SK-N-SH treated with all-trans-retinoic acid at 6 μM for 48 hours (cell line): ENCODE data around the gene B3GALT5.

Source experiments
- ARNTL ChIP-seq: fragments of 450-650 bp; formaldehyde crosslinking; IDR thresholded peaks from 2 replicates; pipeline ENCODE4 v1.5.0; 2020; ENCODE audit warnings: low read depth, mild to moderate bottlenecking, moderate library complexity, borderline replicate concordance
- BACH2 ChIP-seq: fragments of 250-450 bp; sonication (Bioruptor Pico); IDR thresholded peaks from 2 replicates; pipeline ENCODE4 v1.9.0; 2021; ENCODE audit warnings: mild to moderate bottlenecking, borderline replicate concordance
- ESRRG ChIP-seq: fragments of 250-450 bp; sonication (Bioruptor Pico); IDR thresholded peaks from 2 replicates; pipeline ENCODE4 v1.6.1; 2021; ENCODE audit warnings: mild to moderate bottlenecking
- GLIS3 ChIP-seq: fragments of 250-450 bp; sonication (Bioruptor Pico); IDR thresholded peaks from 2 replicates; pipeline ENCODE4 v1.5.0; 2020; ENCODE audit warnings: mild to moderate bottlenecking, moderate library complexity
- PPARA ChIP-seq: fragments of 250-450 bp; sonication (Bioruptor Pico); IDR thresholded peaks from 2 replicates; pipeline ENCODE4 v1.5.0; 2020; ENCODE audit warnings: mild to moderate bottlenecking, borderline replicate concordance
- TCF4 ChIP-seq: fragments of 250-450 bp; sonication (Bioruptor Pico); IDR thresholded peaks from 2 replicates; pipeline ENCODE4 v1.8.0; 2021; ENCODE audit warnings: mild to moderate bottlenecking, moderate library complexity, borderline replicate concordance
- ZC3H10 ChIP-seq: fragments of 250-450 bp; sonication (Bioruptor Pico); IDR thresholded peaks from 2 replicates; pipeline ENCODE4 v1.5.1; 2021; ENCODE audit warnings: mild to moderate bottlenecking, moderate library complexity
- ZFP3 ChIP-seq: fragments of 250-450 bp; sonication (Bioruptor Pico); IDR thresholded peaks from 2 replicates; pipeline ENCODE4 v1.5.0; 2020; ENCODE audit warnings: mild to moderate bottlenecking, moderate library complexity
- ZFP30 ChIP-seq: fragments of 450-650 bp; formaldehyde crosslinking; IDR thresholded peaks from 2 replicates; pipeline ENCODE4 v1.5.0; 2022; ENCODE audit warnings: mild to moderate bottlenecking, moderate library complexity
- ZNF70 ChIP-seq: fragments of 450-650 bp; formaldehyde crosslinking; IDR thresholded peaks from 2 replicates; pipeline ENCODE4 v1.5.0; 2020; ENCODE audit warnings: mild to moderate bottlenecking, moderate library complexity
- ZNF8 ChIP-seq: fragments of 450-650 bp; formaldehyde crosslinking; IDR thresholded peaks from 2 replicates; pipeline ENCODE4 v1.5.0; 2020; ENCODE audit warnings: mild to moderate bottlenecking, moderate library complexity
- TF ChIP-seq, protein P1 (sequence below): fragments of 250-450 bp; sonication (Bioruptor Pico); IDR thresholded peaks from 2 replicates; pipeline ENCODE4 v1.8.0; 2020; ENCODE audit warnings: mild to moderate bottlenecking, moderate library complexity, borderline replicate concordance
- TF ChIP-seq, protein P2 (sequence below): fragments of 250-450 bp; sonication (Bioruptor Pico); IDR thresholded peaks from 2 replicates; pipeline ENCODE4 v1.5.1; 2020; ENCODE audit warnings: low read depth, mild to moderate bottlenecking, moderate library complexity

DNA sequence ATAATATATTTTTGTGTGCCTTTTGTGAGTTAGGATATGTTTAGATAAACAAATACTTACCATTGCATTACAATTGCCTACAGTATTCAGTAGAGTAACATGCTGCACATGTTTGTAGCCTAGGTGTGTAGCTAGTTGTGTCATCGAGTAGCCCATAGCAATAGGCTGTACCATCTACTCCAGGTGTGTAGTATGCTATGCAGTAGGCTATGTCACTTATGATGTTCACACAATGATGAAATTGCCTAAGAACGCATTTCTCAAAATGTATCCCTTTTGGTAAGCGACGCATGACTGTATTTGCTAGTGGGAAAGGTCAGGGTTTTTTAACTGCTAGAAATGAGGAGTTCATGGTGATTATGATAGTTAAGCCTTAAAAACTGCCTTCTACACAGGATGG is 30.0 kb upstream of the B3GALT5 start:
- TF ChIP-seq, protein P1, sequence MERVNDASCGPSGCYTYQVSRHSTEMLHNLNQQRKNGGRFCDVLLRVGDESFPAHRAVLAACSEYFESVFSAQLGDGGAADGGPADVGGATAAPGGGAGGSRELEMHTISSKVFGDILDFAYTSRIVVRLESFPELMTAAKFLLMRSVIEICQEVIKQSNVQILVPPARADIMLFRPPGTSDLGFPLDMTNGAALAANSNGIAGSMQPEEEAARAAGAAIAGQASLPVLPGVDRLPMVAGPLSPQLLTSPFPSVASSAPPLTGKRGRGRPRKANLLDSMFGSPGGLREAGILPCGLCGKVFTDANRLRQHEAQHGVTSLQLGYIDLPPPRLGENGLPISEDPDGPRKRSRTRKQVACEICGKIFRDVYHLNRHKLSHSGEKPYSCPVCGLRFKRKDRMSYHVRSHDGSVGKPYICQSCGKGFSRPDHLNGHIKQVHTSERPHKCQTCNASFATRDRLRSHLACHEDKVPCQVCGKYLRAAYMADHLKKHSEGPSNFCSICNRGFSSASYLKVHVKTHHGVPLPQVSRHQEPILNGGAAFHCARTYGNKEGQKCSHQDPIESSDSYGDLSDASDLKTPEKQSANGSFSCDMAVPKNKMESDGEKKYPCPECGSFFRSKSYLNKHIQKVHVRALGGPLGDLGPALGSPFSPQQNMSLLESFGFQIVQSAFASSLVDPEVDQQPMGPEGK: no peak
- TF ChIP-seq ZFP3: no peak
- TF ChIP-seq ESRRG: no peak
- no peak for TF ChIP-seq ZC3H10 (CRISPR knock-in tag)
- no peak for TF ChIP-seq TCF4 (CRISPR knock-in tag)
- no peak for TF ChIP-seq ZFP30 (CRISPR knock-in tag)
- TF ChIP-seq GLIS3 (CRISPR knock-in tag): no peak
- no peak for TF ChIP-seq PPARA
- no peak for TF ChIP-seq BACH2
- no peak for TF ChIP-seq ZNF70 (CRISPR knock-in tag)
- TF ChIP-seq ARNTL (CRISPR knock-in tag): no peak
- TF ChIP-seq, protein P2, sequence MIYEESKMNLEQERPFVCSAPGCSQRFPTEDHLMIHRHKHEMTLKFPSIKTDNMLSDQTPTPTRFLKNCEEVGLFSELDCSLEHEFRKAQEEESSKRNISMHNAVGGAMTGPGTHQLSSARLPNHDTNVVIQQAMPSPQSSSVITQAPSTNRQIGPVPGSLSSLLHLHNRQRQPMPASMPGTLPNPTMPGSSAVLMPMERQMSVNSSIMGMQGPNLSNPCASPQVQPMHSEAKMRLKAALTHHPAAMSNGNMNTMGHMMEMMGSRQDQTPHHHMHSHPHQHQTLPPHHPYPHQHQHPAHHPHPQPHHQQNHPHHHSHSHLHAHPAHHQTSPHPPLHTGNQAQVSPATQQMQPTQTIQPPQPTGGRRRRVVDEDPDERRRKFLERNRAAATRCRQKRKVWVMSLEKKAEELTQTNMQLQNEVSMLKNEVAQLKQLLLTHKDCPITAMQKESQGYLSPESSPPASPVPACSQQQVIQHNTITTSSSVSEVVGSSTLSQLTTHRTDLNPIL (CRISPR knock-in tag): no peak
- no peak for TF ChIP-seq ZNF8 (CRISPR knock-in tag)
